Endometrial microvascular endothelial cells (primary cell): ENCODE results near the gene CAMSAP2. TPM values are rescaled to one million over a fixed set of nuclear protein-coding genes. Genes with fewer than 3 reads are reported as not detected.

Source experiments
- in situ Hi-C: cut with HindIII; loops from 2 replicates; pipeline ENCODE4 v1.10.0; 2017; ENCODE audit warnings: low sequenced_read_pairs, low pct_unique_long_range_greater_than_20kb; ENCODE audit errors: inconsistent ontology term
- total RNA-seq: library from RNA; depleted of rRNA; stranded (reverse); fragments of >200 nt; gene quantifications from one replicate; pipeline ENCODE4 v1.2.3, GENCODE V29; 2015; ENCODE audit errors: inconsistent ontology term

Gene CAMSAP2
- total RNA-seq, 1 donor from 2014 or later, result 20.3 TPM

DNA sequence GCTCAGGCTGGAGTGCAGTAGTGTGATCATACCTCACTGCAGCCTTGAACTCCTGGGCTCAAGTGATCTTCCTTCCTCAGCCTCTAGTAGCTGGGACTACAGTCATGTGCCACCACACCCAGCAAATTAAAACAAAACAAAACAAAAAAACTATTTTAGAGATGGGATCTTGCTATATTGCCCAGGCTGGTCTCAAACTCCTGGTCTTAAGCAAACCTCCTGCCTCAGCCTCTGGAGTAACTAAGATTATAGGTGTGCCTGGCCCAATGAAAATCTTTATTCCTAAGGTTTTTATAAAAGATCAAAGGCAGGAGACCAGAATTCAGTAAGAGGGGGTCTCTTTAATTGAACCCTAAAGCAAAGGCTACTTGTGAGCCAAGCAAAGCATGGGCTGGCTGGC lies 166.1 kb downstream of the CAMSAP2 start:
- in situ Hi-C loops, result no loop called here

DNA sequence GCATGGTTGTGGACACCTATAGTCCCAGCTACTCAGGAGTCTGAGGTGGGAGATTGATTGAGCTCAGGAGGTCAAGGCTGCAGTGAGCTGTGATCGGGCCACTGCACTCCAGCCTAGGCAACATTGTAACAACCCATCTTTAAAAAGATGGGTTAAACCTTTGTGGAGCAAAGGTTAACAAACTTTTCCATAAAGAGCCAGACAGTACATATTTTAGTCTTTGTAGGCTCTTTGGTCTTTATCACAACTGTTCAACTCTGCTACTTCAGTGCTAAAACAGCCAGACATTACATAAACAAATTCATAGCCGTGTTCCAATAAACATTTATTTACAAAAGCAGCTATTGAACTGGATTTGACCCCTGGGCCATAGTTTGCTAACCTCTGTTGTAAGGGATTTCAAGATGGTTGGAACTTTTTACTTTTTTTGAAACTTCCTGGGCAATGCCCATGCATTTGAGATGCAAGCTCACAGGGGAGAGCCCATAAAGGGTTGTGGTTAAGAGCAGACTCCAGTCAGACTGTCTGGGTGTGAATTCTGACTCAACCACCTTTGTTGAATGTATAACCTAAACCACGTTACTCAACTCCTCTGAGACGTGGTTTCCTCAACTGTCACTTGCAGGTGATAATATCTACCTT lies 166.8 kb downstream of the CAMSAP2 start:
- in situ Hi-C loops, result no loop called here

DNA sequence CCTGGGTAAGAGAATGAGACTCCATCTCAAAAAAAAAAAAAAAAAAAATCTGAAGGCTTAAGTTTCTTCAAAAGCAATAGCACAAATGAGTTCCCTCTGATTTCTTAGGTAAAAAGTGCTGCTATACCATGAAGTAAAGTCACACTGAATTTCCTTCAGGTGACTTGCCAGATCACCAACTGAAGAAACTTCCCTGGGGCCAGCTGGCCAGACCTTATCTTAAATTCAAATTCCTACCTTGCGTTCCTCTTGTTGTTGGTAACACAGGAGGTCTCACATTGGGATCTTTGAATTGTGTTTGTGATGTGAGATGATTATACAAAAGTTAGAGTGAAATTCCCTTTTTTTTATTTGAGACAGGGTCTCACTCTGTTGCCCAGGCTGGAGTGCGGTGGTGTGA lies 167.8 kb downstream of the CAMSAP2 start:
- in situ Hi-C loops, result no loop called here

DNA sequence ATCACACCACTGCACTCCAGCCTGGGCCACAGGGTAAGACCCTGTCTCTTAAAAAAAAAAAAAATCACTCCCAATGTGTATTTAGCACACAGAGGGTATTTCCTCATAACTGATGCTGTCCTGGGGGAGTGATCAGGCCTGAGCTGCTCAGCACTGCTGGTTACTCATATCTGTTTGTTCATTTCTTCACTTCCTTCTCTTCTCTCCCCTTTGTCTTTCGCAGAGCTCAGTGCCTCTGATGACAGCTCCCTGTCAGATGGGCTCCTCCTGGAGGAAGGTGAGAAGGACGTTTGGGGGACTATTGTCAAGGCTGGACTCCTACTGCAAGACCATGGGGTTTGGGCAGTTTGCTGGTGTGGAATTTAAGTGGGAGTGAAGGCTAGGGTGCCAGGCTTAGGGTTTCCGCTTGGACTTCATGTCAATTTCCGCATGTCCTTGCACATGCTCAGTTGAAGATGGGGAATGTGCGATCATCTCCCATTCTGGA lies 169.0 kb downstream of the CAMSAP2 start:
- in situ Hi-C loops, result no loop called here

DNA sequence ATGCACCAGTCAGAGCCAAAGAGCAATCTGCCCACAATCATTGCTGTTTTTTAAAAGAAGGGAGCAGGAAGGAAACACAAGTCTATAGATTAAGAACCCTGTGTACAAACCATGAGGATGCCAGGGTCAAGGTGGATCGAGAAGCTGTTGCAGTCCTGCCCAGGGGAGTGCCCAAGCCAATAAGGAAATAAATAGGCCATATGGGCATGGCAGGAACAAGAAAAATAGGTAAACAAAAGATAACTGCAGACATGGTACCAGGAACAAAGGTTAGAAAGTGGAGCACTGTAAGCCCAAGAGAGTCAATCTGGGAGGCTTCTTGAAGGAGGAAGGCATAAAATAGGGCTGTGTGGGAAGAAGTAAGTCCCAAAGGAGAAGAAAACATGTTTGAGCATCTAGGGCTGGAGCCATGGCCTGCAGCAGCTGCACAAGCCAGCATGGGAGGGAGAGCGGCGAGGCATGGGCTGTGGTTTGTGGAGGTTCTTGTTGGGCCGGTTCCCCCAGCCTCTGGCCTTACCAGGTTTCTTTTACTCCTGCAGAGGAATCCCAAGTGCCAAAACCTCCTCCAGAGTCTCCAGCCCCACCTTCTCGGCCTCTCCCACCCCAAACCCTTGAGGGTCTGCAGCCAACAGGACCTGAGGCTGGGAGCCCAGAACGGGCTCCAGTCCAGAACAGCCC lies 169.6 kb downstream of the CAMSAP2 start:
- in situ Hi-C loops, result no loop called here

DNA sequence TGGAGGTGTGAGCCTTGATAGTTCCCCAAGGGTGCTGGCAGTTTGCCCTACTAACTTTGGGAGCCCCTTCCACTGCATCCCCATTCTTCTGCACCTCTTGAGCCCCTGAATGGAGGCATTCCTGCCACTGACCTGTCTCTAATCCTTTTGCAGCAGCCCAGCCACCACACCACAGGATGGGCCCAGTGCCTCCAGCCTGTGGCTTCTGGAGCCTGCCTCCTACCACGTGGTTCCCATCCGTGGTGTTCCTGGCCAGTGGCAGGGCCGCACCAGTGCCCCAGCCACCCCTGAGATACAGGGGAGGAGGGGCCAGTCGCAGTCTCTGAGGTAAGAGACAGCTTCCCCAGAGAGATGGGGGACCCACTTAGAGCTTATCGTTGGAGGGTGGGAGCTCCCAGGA lies 170.4 kb downstream of the CAMSAP2 start:
- in situ Hi-C loops, result no loop called here

DNA sequence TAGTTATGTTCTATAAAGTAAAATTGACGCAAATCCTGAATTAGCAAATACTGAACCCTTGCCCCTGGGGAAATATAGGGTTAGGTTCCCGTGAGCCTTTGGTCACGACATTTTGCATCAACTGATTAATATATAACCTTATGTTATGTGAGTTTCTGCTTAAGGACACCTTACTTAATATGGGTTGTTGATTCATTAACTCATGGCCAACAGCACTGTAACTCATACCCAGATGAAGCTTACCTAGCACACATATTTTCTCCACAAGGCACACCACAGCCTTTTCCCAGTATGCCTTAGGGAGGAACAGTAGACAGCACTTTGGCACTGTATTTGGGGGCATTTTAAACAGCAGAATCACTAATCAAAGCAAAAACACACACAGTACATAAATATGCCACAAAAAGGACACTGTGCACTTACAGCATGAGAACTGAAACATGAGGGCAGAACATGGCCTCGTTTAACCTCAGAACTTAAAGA lies 171.1 kb downstream of the CAMSAP2 start:
- in situ Hi-C loops, result no loop called here

Other genes starting within 250 kb of the CAMSAP2 start
- 11.4 TPM for gene KIF14, start 118.1 kb upstream of the CAMSAP2 start, total RNA-seq
- gene DDX59, start 69.0 kb upstream of the CAMSAP2 start, total RNA-seq, result 16.8 TPM
- gene GPR25, start 134.1 kb downstream of the CAMSAP2 start, total RNA-seq, result not detected
- not detected for gene INAVA, start 156.0 kb downstream of the CAMSAP2 start, total RNA-seq